ENCODE data around the gene IGSF21. TPM values are rescaled to one million over a fixed set of nuclear protein-coding genes. Genes with fewer than 3 reads are reported as not detected.

Gene IGSF21
- total RNA-seq, 1 donor from 2014 or later = 1.3 TPM

DNA sequence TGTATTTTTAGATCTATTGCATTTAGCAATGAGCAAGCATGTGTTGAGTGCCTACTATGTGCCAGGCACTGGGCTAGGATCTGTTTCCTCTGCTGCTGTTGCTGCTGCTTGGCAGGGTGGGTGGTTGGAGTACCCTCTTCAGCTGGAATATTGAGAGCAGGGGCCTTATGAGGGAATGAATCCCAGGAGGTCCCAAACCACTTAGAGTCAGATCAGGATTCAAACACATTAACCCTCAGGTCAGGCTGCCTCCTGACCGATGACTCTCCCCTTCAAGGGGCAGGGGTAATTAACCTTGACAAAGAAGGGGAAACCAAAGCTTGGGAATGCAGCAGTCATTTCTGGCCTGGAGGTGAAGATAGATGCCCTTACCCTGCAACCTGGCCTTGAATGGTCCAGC is 138.0 kb downstream of the IGSF21 start:
- Mint-ChIP-seq H3K4me3 (ENCODE audit: unreplicated experiment) (no peak overlapping the region), H3K9me3 (ENCODE audit: unreplicated experiment) (peaks cover 5% of the 10 kb centered on the region), H3K36me3 (ENCODE audit: unreplicated experiment) (peaks cover under 1% of the 10 kb centered on the region), H3K27me3 (ENCODE audit: unreplicated experiment) (peaks cover 8% of the 10 kb centered on the region), H3K27ac (ENCODE audit: unreplicated experiment) (peak overlapping the region; percentile 18), H3K4me1 (ENCODE audit: low read depth, unreplicated experiment) (peaks cover 24% of the 10 kb centered on the region)
- TF ChIP-seq, protein P1, sequence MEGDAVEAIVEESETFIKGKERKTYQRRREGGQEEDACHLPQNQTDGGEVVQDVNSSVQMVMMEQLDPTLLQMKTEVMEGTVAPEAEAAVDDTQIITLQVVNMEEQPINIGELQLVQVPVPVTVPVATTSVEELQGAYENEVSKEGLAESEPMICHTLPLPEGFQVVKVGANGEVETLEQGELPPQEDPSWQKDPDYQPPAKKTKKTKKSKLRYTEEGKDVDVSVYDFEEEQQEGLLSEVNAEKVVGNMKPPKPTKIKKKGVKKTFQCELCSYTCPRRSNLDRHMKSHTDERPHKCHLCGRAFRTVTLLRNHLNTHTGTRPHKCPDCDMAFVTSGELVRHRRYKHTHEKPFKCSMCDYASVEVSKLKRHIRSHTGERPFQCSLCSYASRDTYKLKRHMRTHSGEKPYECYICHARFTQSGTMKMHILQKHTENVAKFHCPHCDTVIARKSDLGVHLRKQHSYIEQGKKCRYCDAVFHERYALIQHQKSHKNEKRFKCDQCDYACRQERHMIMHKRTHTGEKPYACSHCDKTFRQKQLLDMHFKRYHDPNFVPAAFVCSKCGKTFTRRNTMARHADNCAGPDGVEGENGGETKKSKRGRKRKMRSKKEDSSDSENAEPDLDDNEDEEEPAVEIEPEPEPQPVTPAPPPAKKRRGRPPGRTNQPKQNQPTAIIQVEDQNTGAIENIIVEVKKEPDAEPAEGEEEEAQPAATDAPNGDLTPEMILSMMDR (IDR thresholded peaks at IDR 0.05; ENCODE audit: partially characterized antibody, unreplicated experiment) = no peak
- DNase-seq = no peak

GRCh38 chr1:18246543-18246942 is 138.9 kb downstream of the IGSF21 start:
- H3K4me1 Mint-ChIP-seq (ENCODE audit: low read depth, unreplicated experiment) = peaks cover 23% of the 10 kb centered on the region
- peaks cover 10% of the 10 kb centered on the region for H3K36me3 Mint-ChIP-seq (ENCODE audit: unreplicated experiment)
- no peak for DNase-seq
- TF ChIP-seq, protein P1 (IDR thresholded peaks at IDR 0.05; ENCODE audit: partially characterized antibody, unreplicated experiment) = no peak
- peaks cover 12% of the 10 kb centered on the region for H3K27me3 Mint-ChIP-seq (ENCODE audit: unreplicated experiment)
- H3K4me3 Mint-ChIP-seq (ENCODE audit: unreplicated experiment) = no peak overlapping the region
- peak overlapping the region; percentile 18 for H3K27ac Mint-ChIP-seq (ENCODE audit: unreplicated experiment)
- H3K9me3 Mint-ChIP-seq (ENCODE audit: unreplicated experiment) = peaks cover 8% of the 10 kb centered on the region

- Mint-ChIP-seq H3K4me1 (ENCODE audit: low read depth, unreplicated experiment) (peaks cover 21% of the 10 kb centered on the region), H3K36me3 (ENCODE audit: unreplicated experiment) (peaks cover 10% of the 10 kb centered on the region), H3K4me3 (ENCODE audit: unreplicated experiment) (no peak overlapping the region), H3K27ac (ENCODE audit: unreplicated experiment) (no peak overlapping the region), H3K27me3 (ENCODE audit: unreplicated experiment) (peaks cover 12% of the 10 kb centered on the region), H3K9me3 (ENCODE audit: unreplicated experiment) (peaks cover 8% of the 10 kb centered on the region)
- DNase-seq = no peak
- TF ChIP-seq, protein P1 (IDR thresholded peaks at IDR 0.05; ENCODE audit: partially characterized antibody, unreplicated experiment) = no peak
Measured at GRCh38 chr1:18247151-18247550, 139.6 kb downstream of the IGSF21 start.

DNA sequence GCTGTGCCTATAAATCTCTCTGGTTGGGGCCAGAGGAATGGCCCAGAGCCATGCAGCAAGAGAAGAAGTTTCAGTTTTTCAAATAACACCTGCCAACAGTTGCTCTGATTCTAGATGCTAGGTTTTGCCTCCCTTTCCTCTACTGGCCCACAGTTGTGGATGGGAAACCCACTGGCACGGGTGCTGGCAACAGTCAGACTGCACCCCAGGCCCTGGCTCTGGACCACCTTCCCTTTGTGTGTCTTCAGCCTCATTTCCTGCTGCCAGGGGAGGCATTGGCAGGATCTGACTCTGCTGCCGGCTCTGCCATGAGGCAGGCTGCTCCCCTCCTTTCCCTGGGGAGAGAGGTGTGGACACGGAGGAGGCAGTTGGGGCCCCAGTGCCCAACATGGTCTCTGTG is 142.0 kb downstream of the IGSF21 start:
- no peak overlapping the region for H3K27ac Mint-ChIP-seq (ENCODE audit: unreplicated experiment)

DNA sequence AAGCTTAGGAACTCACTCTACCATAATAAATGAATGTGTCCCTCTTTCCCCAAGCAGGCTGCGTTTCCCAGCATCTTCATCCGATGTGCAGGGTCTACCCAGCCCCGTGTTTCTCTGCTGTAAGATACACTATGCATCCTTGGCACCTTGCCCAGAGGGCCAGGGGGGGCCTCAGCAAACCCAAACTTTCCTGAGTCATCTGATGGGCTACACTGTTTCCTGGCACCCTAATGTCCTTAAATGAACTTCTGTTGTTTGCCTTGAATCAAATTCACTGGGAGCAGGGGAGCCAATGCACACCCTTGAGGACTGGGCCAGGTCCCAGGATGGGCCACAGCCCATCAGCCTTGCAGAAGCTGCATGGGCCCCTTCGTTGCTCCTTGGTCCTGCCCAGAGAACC is 145.5 kb downstream of the IGSF21 start:
- Mint-ChIP-seq H3K9me3 (ENCODE audit: unreplicated experiment) (peaks cover 13% of the 10 kb centered on the region), H3K4me1 (ENCODE audit: low read depth, unreplicated experiment) (peaks cover 11% of the 10 kb centered on the region), H3K4me3 (ENCODE audit: unreplicated experiment) (no peak overlapping the region), H3K36me3 (ENCODE audit: unreplicated experiment) (peaks cover 10% of the 10 kb centered on the region), H3K27me3 (ENCODE audit: unreplicated experiment) (peaks cover 17% of the 10 kb centered on the region), H3K27ac (ENCODE audit: unreplicated experiment) (no peak overlapping the region)
- no peak for DNase-seq
- TF ChIP-seq, protein P1 (IDR thresholded peaks at IDR 0.05; ENCODE audit: partially characterized antibody, unreplicated experiment) = no peak

More for the DNA sequence above, 142.0 kb downstream of the IGSF21 start:
- Mint-ChIP-seq H3K4me1 (ENCODE audit: low read depth, unreplicated experiment) (peaks cover 10% of the 10 kb centered on the region), H3K36me3 (ENCODE audit: unreplicated experiment) (peaks cover 10% of the 10 kb centered on the region), H3K9me3 (ENCODE audit: unreplicated experiment) (peaks cover 10% of the 10 kb centered on the region), H3K4me3 (ENCODE audit: unreplicated experiment) (no peak overlapping the region), H3K27me3 (ENCODE audit: unreplicated experiment) (peaks cover 11% of the 10 kb centered on the region)
- no peak for DNase-seq
- TF ChIP-seq, protein P1 (IDR thresholded peaks at IDR 0.05; ENCODE audit: partially characterized antibody, unreplicated experiment) = no peak
